ENCODE measurements around the gene CNTNAP2.

CNTNAP2 gene

GRCh38 chr7:147509035-147509501 lies 1392.5 kb downstream of the CNTNAP2 start:
- ATAC-seq (replicated peaks) (no peak), DNase-seq (no peak)
- Mint-ChIP-seq H3K27ac (no peak overlapping the region), H3K4me1 (no peaks in the 10 kb centered on the region), H3K27me3 (no peaks in the 10 kb centered on the region), H3K4me3 (no peak overlapping the region), H3K36me3 (no peaks in the 10 kb centered on the region), H3K9me3 (peaks cover 7 to 9% of the 10 kb centered on the region in 2 donors)

GRCh38 chr7:147509541-147510200 lies 1393.1 kb downstream of the CNTNAP2 start:
- no peak overlapping the region for H3K27ac Mint-ChIP-seq
- H3K36me3 Mint-ChIP-seq: no peaks in the 10 kb centered on the region
- peaks cover 7 to 10% of the 10 kb centered on the region in 2 donors for H3K9me3 Mint-ChIP-seq
- no peak for DNase-seq
- no peak overlapping the region for H3K4me3 Mint-ChIP-seq
- no peak for ATAC-seq (replicated peaks)
- H3K27me3 Mint-ChIP-seq: no peaks in the 10 kb centered on the region
- H3K4me1 Mint-ChIP-seq: no peaks in the 10 kb centered on the region

DNA sequence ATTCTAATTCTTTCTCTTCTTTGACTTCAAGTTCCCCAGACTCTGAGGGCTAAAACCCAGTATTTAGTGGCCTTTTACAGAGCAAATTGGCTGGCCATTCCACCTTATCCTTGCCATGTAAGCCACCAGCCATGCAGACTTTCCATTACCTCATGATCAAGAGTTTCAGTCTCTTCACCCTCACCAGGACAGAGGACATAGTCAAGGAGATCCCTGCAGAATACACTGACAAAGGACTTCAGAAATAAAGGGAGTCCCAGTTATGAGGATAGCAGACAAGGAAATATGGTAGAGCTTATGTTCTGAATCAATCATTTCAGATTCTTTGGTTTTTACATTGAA lies 1393.6 kb downstream of the CNTNAP2 start:
- Mint-ChIP-seq H3K36me3 (no peaks in the 10 kb centered on the region), H3K27ac (no peak overlapping the region), H3K4me1 (no peaks in the 10 kb centered on the region), H3K9me3 (peaks cover 7 to 13% of the 10 kb centered on the region in 2 donors), H3K27me3 (no peaks in the 10 kb centered on the region), H3K4me3 (no peak overlapping the region)
- ATAC-seq (replicated peaks) (no peak), DNase-seq (no peak)

DNA sequence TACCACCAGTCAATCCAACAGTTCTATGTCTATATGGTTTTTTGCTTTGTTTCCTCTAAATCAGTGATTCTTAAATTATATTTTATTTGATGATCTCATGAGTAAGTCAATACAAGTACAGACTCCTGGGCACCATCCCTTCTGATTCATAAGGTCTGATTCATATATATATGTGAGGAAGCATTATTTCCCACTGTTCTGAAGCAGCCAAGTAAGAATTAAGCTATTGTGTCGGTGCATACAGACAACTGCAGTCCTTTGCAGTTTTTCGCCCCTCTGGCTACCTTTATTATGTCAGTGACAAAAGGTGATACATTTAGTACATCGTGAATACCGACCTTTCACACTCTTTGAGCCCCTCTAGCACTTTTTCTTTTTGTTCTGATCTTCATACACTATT lies 1394.3 kb downstream of the CNTNAP2 start:
- H3K4me1 Mint-ChIP-seq: no peaks in the 10 kb centered on the region
- peaks cover 7 to 13% of the 10 kb centered on the region in 2 donors for H3K9me3 Mint-ChIP-seq
- no peaks in the 10 kb centered on the region for H3K27me3 Mint-ChIP-seq
- no peak overlapping the region for H3K4me3 Mint-ChIP-seq
- ATAC-seq (replicated peaks): no peak
- DNase-seq: no peak
- no peak overlapping the region for H3K27ac Mint-ChIP-seq
- no peaks in the 10 kb centered on the region for H3K36me3 Mint-ChIP-seq

DNA sequence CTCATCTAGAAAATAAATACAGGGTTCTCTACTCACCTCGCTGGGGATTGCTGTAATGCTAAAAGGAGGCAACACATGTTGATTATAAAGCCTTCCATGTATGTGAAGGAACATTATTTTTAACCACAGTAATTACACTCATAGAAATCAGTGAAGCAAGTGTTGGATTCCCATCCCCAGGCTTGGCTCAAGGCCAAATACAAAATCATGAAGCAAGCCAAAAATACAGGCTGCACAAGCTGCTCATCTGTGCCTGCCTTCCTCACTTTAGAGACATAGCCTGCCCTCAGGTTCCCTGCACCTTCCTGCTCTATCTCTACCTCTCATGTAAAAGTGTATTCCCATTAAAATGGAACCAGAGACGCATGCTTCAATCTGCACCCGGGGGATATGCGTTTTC lies 1396.8 kb downstream of the CNTNAP2 start:
- no peak overlapping the region for H3K4me3 Mint-ChIP-seq
- no peaks in the 10 kb centered on the region for H3K27me3 Mint-ChIP-seq
- H3K36me3 Mint-ChIP-seq: no peaks in the 10 kb centered on the region
- ATAC-seq (replicated peaks) (no peak), DNase-seq (no peak)
- H3K9me3 Mint-ChIP-seq: peaks cover 0 to 4% of the 10 kb centered on the region in 2 donors
- H3K4me1 Mint-ChIP-seq: no peaks in the 10 kb centered on the region
- H3K27ac Mint-ChIP-seq: no peak overlapping the region

DNA sequence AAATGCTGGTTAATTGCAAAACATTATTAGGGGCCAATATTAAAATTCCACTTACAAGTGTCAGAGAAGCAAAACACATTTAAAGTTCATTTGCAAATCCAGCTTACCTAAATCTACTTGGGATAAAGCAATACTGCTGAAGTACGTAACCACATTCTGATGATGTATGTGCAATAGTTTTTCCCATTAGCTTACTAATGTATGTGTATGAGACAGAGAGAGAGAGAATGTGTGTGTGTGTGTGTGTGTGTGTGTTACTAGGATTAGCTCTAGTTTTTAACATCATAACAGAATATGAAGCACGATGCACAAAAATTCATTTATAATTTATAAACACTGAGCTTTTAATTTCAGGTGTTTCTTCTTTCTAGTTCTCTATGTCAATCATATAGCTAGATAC lies 1399.8 kb downstream of the CNTNAP2 start:
- Mint-ChIP-seq H3K4me3 (no peak overlapping the region), H3K27me3 (no peaks in the 10 kb centered on the region), H3K36me3 (no peaks in the 10 kb centered on the region), H3K27ac (no peak overlapping the region), H3K9me3 (peaks cover 0 to 4% of the 10 kb centered on the region in 2 donors), H3K4me1 (no peaks in the 10 kb centered on the region)
- no peak for ATAC-seq (replicated peaks)
- no peak for DNase-seq

DNA sequence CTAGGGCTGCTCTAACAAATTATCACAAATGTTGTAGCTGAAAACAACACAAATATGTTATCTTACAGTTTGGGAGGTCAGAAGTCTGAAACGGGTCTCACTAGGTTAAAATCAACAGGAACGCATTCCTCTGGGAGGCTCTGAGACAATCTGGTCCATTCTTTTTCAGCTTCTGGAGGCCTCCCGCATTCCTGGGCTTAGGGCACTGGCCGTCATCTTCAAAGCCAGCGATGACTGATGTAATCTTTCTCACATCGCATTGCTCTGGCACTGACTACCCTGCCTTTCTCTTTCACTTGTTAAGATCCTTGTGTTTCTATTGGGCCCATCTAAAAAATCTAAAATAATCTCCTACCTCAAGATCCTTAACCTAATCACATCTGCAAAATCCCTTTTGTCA lies 1402.5 kb downstream of the CNTNAP2 start:
- no peak overlapping the region for H3K27ac Mint-ChIP-seq
- no peaks in the 10 kb centered on the region for H3K36me3 Mint-ChIP-seq
- H3K4me3 Mint-ChIP-seq: no peak overlapping the region
- no peaks in the 10 kb centered on the region for H3K27me3 Mint-ChIP-seq
- H3K9me3 Mint-ChIP-seq: peaks cover 0 to 4% of the 10 kb centered on the region in 2 donors
- no peaks in the 10 kb centered on the region for H3K4me1 Mint-ChIP-seq
- DNase-seq (no peak), ATAC-seq (replicated peaks) (no peak)

- Mint-ChIP-seq H3K4me1 (no peaks in the 10 kb centered on the region), H3K27ac (no peak overlapping the region), H3K27me3 (no peaks in the 10 kb centered on the region), H3K9me3 (no peaks in the 10 kb centered on the region), H3K4me3 (no peak overlapping the region), H3K36me3 (no peaks in the 10 kb centered on the region)
- no peak for DNase-seq
- ATAC-seq (replicated peaks): no peak
Measured at GRCh38 chr7:147523056-147523455, 1406.5 kb downstream of the CNTNAP2 start.

DNA sequence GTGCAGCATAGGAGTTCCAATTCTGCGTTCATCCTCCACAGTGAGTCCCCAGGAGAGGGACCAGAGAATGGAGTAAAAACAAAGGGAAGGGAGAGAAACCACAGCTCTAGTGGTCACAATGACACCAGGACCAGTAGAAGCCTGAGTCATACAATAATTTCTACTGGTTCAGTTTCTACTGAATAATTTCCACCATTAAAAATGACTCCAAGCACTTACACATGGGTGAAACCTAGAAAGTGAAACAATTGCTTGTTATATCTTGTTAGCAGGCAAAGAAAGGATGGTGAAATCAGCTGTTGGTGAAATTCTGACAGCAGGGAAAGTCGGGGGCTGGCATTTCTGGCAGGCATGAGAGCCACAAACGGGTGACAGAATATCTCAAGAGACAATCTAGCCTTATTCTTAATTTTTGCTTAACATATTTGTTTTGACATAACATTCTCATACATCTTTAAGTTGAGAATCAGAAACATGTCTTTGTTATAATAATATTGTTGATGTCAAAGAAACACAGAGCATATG lies 1408.2 kb downstream of the CNTNAP2 start:
- DNase-seq: no peak
- Mint-ChIP-seq H3K9me3 (no peaks in the 10 kb centered on the region), H3K4me1 (no peaks in the 10 kb centered on the region), H3K27ac (no peak overlapping the region), H3K36me3 (no peaks in the 10 kb centered on the region), H3K27me3 (no peaks in the 10 kb centered on the region), H3K4me3 (no peak overlapping the region)
- ATAC-seq (replicated peaks): no peak

DNA sequence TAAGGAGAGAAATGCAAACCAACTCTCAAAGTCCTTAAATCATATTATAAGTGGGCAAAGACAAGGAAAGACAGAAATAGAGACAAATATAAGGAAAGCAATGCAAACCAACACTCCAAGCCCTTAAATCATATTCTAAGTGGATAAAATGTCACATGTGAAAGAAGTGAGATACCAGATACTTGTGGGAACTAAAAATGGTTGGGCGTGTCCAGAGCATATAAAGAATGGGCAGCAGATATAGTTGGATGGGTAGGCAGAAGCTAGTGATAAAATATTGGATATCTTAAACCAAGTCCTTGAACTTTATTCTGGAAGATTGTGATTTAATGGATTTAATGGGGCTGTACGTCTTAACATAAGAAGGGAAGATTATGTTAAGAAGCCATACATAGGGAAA lies 1408.7 kb downstream of the CNTNAP2 start:
- H3K4me3 Mint-ChIP-seq: no peak overlapping the region

GRCh38 chr7:147535701-147536111 lies 1419.1 kb downstream of the CNTNAP2 start:
- DNase-seq: no peak
- no peak overlapping the region for H3K4me3 Mint-ChIP-seq
- no peak for ATAC-seq (replicated peaks)
- no peak overlapping the region for H3K27ac Mint-ChIP-seq
- H3K27me3 Mint-ChIP-seq: no peaks in the 10 kb centered on the region
- no peaks in the 10 kb centered on the region for H3K36me3 Mint-ChIP-seq
- no peaks in the 10 kb centered on the region for H3K4me1 Mint-ChIP-seq
- peaks cover 0 to 3% of the 10 kb centered on the region in 2 donors for H3K9me3 Mint-ChIP-seq

More for the DNA sequence above, 1408.7 kb downstream of the CNTNAP2 start:
- DNase-seq (no peak), ATAC-seq (replicated peaks) (no peak)
- no peak overlapping the region for H3K27ac Mint-ChIP-seq
- H3K9me3 Mint-ChIP-seq: no peaks in the 10 kb centered on the region
- no peaks in the 10 kb centered on the region for H3K27me3 Mint-ChIP-seq
- no peaks in the 10 kb centered on the region for H3K4me1 Mint-ChIP-seq
- H3K36me3 Mint-ChIP-seq: no peaks in the 10 kb centered on the region

- Mint-ChIP-seq H3K27ac (no peak overlapping the region), H3K4me3 (no peak overlapping the region), H3K9me3 (peaks cover 8% of the 10 kb centered on the region in 2 donors), H3K27me3 (no peaks in the 10 kb centered on the region), H3K4me1 (no peaks in the 10 kb centered on the region), H3K36me3 (no peaks in the 10 kb centered on the region)
- ATAC-seq (replicated peaks) (no peak), DNase-seq (no peak)
Measured at GRCh38 chr7:147539685-147540084, 1423.1 kb downstream of the CNTNAP2 start.

DNA sequence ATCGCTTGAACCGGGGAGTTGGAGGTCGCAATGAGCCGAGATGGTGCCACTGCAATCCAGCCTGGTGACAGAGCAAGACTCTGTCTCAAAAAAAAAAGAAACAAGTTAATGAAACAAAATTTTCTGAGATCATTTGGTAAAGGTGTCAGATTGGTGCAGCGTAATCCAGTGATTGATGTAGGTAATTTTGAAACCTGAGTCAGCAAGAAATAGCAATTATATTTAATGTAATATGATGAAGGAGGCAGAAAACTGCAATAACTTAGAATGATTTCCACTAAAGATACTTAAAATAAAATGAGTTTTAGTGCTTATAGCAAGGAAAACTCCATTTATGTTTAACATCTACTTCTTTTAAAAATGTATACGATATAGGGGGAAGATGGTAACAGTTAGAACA lies 1424.1 kb downstream of the CNTNAP2 start:
- ATAC-seq (replicated peaks) (no peak), DNase-seq (no peak)
- Mint-ChIP-seq H3K9me3 (peaks cover 8 to 10% of the 10 kb centered on the region in 2 donors), H3K4me3 (no peak overlapping the region), H3K27ac (no peak overlapping the region), H3K4me1 (no peaks in the 10 kb centered on the region), H3K36me3 (no peaks in the 10 kb centered on the region), H3K27me3 (no peaks in the 10 kb centered on the region)

GRCh38 chr7:147541261-147541660 lies 1424.7 kb downstream of the CNTNAP2 start:
- Mint-ChIP-seq H3K4me3 (no peak overlapping the region), H3K4me1 (no peaks in the 10 kb centered on the region), H3K27ac (no peak overlapping the region), H3K9me3 (peaks cover 10 to 12% of the 10 kb centered on the region in 2 donors), H3K36me3 (no peaks in the 10 kb centered on the region), H3K27me3 (no peaks in the 10 kb centered on the region)
- ATAC-seq (replicated peaks) (no peak), DNase-seq (no peak)

- DNase-seq: no peak
- peaks cover 10 to 11% of the 10 kb centered on the region in 2 donors for H3K9me3 Mint-ChIP-seq
- H3K27me3 Mint-ChIP-seq: no peaks in the 10 kb centered on the region
- H3K36me3 Mint-ChIP-seq: no peaks in the 10 kb centered on the region
- ATAC-seq (replicated peaks): peak in 1 of 2 donors; percentile 45
- no peak overlapping the region for H3K4me3 Mint-ChIP-seq
- H3K27ac Mint-ChIP-seq: no peak overlapping the region
- H3K4me1 Mint-ChIP-seq: no peaks in the 10 kb centered on the region
Measured at GRCh38 chr7:147547252-147547897, 1430.8 kb downstream of the CNTNAP2 start.

Measured in stimulated activated naive B cell treated with anti-CD40 and anti-IgM and Interleukin-4, amounts not matched to agents 10 μg/mL and 1 μg/mL and 100 μg/mL, for 72 hours (primary cell).